Measurements from ENCODE around the gene SPATA18. TPM values are rescaled to one million over a fixed set of nuclear protein-coding genes. Genes with fewer than 3 reads are reported as not detected.

Gene SPATA18, protein sequence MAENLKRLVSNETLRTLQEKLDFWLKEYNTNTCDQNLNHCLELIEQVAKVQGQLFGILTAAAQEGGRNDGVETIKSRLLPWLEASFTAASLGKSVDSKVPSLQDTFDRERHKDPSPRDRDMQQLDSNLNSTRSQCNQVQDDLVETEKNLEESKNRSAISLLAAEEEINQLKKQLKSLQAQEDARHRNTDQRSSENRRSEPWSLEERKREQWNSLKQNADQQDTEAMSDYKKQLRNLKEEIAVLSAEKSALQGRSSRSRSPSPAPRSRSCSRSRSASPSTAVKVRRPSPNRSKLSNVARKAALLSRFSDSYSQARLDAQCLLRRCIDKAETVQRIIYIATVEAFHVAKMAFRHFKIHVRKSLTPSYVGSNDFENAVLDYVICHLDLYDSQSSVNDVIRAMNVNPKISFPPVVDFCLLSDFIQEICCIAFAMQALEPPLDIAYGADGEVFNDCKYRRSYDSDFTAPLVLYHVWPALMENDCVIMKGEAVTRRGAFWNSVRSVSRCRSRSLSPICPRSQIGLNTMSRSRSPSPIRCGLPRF
- 2.3 TPM for total RNA-seq
- long read RNA-seq, partial matches to known transcripts = 1 of 3 reads
- long read RNA-seq, other reads (novel, unspliced or antisense) = 1 of 3 reads

DNA sequence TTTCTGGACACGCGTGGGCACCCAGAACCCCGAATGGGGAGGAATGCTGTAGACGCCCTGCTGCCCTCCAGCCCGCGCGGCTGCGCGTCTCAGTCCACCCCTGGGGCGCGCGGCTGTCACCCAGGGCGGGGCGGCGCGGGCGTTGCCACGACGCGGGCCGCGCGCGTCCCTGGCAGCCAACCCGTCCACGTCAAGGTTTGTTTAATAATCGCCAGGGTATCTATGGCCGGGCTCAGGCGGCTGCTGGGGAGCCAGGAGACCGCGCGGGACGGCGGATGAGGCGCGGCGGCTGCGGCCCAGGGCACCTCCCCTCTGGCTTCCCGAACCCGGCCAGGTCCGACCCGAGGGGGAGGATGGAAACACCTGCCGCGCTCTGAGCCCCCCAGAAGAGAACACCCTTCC is at the start of gene SPATA18:
Gene SPATA18, plus strand, starts transcription at position 92 of the 402 bp plus-strand sequence. CDS start 401 bp downstream, outside the sequence.
- intact Hi-C loops (cut with DNase I) = no loop called here

DNA sequence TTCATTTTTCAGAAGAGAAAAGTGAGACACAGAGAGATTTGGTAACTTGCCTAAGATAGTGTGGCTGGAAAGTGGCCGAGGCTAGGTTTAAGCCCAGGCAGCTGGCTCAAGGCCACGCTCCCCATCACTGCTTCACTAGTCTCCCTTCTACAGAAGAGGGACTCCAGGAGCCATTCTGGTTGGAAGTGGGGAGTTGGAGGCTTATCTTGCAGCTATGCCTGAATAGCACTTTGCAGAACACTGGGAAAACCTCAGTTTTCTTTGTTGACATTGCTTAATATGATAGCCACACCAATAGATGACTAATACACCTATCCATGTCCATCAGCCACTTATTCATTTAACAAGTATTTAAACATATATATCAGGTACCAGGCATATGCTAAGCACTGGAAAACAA is 49.5 kb upstream of the SPATA18 start:
- intact Hi-C loops (cut with DNase I) = no loop called here
- DNase-seq (ENCODE audit: low spot score) = no peak

More for the DNA sequence above, at the start of gene SPATA18:
- DNase-seq (ENCODE audit: low spot score) = no peak

DNA sequence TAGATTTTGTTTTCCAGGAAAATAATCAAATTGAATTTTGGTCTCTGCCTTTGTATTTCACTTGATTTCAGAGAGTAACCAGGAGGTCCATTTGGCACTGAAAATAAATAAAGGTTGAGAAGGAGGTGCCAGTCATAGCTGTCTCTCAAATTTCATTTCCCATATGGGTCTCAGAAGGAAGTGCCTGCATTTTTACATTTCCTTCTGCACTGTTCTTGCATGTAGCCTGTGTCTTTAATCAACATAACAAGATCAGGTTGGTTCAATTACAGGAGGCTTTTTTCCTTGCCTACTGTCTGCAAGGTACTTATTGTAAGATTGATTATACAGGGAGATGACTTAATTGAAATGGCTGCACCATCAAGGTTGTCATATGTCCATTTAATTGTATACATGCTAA is 46.7 kb upstream of the SPATA18 start:
- intact Hi-C loops (cut with DNase I) = no loop called here
- DNase-seq (ENCODE audit: low spot score) = no peak

DNA sequence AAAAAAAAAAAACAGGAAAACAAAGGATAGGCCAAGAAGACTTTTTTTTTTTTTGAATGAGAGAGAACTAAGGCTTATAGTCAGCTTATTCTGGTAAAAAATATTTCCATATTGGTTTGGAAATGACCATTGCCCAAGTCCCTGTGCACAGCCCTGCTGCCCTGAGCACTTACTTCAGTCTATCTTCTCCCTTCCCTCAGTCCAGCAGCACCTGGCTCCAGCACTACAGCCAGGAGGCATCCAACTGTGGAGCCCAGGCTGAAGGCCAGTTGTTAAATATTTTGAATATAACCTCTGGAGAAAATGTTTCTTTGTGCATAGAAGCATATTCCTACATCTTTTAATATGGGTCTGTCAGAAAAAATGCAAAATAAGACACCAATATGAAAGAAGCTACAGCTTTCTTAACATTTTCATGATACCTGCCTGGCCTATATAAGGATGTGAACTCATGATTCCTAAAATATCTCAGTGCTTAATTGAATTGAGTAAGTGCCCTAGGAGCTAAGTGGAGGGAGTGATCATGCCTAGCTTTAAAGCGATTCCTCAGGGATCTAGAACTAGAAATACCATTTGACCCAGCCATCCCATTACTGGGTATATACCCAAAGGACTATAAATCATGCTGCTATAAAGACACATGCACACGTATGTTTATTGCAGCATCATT is 45.4 kb upstream of the SPATA18 start:
- intact Hi-C loops (cut with DNase I) = no loop called here
- no peak for DNase-seq (ENCODE audit: low spot score)

DNA sequence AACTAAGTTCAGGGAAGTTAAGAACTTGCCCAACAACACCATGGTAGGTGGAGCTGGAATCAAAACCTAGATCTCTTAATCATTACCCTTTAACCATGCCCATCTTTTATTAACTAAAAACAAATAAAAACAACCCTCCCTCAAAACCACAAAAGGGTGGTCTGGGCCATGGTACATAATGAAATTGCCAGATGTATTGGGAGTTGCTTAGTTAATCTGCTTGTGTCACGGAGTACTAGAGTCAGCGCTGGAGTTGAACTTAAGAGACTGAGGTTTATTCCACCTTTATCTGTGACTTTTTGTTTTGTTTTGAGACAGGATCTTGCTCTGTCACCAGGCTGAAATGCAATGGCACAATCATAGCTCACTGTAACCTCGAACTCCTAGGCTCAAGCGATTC is 44.2 kb upstream of the SPATA18 start:
- intact Hi-C loops (cut with DNase I) = no loop called here
- DNase-seq (ENCODE audit: low spot score) = no peak

DNA sequence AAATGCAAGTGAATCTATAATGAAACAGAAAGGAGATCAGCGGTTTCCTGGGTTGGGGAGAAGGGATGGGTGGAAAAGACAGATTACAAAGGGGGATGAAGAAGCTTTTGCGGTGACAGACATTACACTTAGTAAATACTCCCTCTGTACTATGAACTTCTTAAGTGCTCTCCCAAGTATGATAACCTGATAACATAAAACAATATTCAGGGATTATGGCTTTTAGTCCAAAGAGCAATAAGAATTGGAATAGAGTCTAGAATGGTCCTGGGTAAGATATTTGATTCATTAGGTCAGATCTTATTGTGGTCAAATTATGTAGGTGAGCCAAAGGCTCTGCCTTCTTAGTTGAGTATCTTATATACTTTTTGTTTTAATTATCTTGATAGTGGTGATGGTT is 40.1 kb upstream of the SPATA18 start:
- no peak for DNase-seq (ENCODE audit: low spot score)
- intact Hi-C loops (cut with DNase I) = no loop called here

DNA sequence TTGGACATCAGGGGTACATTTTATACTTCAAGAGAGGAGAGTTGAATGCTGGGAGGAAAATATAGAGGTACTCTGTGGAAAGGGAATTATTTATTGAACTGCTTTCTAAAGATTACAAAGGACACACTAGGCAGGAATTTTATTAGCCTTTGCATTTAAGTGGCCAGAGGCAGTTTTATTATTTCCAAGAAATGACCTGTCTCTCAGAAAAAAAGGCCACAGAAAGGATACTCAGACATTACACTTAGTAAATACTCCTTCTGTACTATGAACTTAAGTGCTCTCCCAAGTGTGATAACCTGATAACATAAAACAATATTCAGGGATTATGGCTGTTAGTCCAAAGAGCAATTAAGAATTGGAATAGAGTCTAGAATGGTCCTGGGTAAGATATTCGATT is 38.5 kb upstream of the SPATA18 start:
- intact Hi-C loops (cut with DNase I) = no loop called here
- no peak for DNase-seq (ENCODE audit: low spot score)

DNA sequence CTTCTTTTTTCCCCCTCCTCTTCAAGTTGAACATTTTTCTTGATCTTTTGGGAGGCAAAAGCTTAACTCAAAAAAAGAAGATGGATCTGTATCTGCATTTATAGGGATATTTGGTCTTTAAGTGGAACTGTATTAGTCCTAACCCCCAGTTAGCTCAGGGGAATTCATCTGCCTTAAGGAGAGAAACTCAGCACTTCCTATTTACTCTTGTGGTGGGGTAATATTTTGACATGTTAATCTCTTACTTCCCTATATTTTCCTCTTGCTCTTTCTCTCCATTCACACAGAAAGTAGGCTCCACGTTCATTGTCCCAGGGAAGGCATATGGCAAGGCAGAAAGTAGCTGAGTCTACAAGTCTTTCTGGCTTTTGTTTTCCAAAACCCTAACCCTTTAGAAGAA is 36.2 kb upstream of the SPATA18 start:
- intact Hi-C loops (cut with DNase I) = no loop called here
- DNase-seq (ENCODE audit: low spot score) = no peak

DNA sequence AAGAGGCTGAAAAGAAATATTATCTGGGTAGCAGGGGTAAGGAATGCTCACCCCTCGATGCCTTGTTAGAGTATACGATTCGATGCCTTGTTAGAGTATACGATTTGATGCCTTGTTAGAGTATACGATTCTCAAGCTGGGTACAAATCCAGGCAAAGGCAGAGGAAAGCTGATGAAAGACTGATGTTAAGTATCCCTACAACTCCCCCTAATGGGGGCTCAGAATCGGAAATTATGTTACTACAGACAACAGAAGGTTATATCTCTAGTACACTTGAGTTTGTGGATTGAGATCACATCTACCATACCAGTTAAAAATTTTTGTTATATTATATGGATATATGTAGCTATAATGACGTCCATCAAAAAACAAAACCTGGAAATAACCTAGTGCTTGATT is 35.7 kb upstream of the SPATA18 start:
- intact Hi-C loops (cut with DNase I) = no loop called here
- DNase-seq (ENCODE audit: low spot score) = no peak

DNA sequence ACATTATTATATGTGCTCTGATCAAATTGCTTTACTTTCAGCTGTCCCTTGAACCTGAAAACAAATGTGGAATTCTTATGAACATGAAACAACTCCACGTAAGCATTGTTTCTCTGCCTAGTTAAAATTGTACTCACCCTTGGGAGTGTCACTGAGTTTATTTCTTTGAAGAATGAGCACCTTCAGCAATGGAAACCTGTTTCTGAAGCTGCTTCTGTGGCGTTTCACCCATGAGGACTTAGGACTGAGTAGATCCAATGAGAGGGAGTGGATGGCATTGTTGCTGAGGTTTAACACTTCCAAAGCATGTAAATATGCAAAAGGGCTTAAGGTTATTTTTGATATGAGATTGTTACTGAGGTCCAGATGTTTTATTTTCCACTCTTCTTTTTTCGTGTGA is 34.1 kb upstream of the SPATA18 start:
- DNase-seq (ENCODE audit: low spot score) = no peak
- intact Hi-C loops (cut with DNase I) = no loop called here

DNA sequence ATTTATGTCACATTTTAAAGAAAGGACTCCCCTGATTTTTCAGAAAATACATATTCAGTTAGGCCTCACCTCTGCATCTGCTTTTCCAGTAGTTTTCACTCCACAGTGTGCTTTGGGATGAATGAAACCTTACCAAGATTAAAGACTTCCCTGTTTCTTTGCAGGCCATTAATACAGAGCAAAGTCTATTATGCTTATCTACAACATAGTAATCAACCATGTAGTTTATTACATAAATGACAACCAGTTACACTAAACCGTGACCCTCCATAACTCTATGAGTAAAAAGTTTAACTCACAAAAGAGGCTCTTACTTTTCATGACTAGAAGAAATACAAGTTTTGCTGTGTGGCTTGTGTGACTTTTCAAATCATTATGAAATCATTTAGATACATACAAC is 33.3 kb upstream of the SPATA18 start:
- DNase-seq (ENCODE audit: low spot score) = no peak
- intact Hi-C loops (cut with DNase I) = no loop called here

DNA sequence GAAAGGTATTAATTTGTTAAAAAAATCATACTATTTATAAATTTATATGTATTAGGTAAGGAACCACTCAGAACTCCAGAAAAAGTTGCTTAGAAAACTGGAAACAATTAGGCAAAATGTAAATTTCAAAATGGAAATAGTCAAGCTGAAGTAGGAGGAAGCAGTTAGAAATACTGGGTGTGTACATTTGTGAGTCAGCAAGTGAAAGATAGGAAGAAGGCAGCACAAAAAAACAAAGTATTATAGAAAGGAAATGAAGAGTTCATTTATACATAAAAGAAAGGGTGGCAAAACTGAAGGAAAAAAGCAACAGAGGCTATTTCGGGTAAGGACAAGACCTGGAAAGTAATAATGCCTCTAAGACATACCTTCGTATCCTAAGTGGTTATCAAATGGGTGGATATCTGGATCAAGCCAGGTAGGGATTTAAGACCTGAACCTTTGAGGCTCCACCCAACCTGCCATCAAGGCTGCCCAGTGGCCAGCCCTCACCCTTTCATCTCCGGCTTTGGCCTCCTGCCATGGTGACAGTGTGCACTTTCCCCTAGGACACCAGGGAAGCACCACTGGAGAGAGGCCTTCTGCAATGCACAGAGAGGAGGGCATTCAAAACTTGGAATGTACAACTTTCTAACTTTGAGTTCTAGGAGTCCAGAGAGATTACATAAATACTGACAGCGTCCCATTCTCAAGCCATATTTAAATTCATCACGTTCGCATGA is 31.0 kb upstream of the SPATA18 start, which contains the start of gene LRRC66:
Gene LRRC66, minus strand, starts transcription at position 428 of the 722 bp plus-strand sequence. CDS start 2,750 bp downstream, outside the sequence.
- intact Hi-C loops (cut with DNase I) = loop anchor here (10.0 kb wide), 1 partner anchor 125 kb away; no protein-coding TSS in a partner anchor
- DNase-seq (ENCODE audit: low spot score) = no peak

DNA sequence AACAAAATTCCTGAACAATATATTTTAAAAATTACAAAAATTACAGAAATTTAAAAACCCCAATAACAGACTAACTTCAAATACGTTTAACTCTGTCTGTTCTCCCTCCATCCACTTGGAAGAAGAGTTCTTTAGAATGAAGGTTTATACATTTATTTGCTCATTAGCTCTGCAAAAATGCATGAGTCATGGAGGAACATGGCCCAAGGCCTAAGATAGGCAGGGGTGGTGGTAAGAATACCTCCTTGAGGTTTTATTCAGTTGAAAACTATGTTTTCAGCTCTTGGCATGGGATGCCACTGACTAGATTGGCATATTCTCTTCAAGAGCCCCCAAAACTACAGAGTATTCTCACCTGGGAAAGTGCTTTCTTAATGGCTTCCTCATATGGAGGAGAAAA is 22.1 kb upstream of the SPATA18 start:
- no peak for DNase-seq (ENCODE audit: low spot score)
- intact Hi-C loops (cut with DNase I) = loop anchor here (10.0 kb wide), 1 partner anchor 134 kb away; no protein-coding TSS in a partner anchor

DNA sequence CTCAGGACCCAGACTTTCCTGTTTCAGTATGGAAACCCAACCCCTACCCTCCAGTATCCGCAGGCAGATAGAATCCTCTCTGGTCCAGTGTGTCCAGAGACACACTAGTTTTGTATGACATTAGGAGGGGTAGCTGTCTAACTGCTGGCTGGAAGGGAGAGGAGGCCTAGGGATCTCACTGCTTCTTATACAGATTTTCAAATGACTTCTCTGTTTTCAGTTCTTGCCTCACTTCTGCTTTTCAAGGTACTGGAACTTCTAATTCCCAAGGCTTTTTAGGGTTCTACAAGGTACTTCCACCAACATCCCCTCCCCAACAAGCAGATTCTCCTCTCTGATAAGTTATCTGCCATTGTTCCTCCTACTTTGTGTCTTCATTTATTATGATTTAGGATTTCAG is 19.1 kb upstream of the SPATA18 start:
- DNase-seq (ENCODE audit: low spot score) = no peak
- intact Hi-C loops (cut with DNase I) = no loop called here

DNA sequence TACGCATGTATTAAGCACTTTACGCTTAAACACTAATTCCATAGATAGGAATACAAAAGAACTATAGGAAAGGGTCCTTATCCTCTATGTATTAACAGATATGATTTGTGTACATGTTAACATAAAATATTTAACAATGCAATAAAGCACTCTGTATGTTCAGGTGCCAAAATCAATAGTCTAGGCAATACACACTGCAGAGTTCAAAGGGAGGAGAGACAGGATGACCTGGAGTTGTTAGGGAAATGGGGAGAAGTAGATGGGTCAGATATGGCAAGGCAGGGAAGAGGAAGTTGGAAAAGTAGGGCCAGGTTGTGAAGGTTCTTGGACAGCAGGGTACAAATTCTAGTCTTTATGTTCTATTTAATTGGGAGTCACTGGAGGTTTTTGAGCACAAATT is 15.9 kb upstream of the SPATA18 start:
- DNase-seq (ENCODE audit: low spot score) = no peak
- intact Hi-C loops (cut with DNase I) = loop anchor here (5.0 kb wide), 1 partner anchor 193 kb away; the partner anchor contains the start of gene DCUN1D4

DNA sequence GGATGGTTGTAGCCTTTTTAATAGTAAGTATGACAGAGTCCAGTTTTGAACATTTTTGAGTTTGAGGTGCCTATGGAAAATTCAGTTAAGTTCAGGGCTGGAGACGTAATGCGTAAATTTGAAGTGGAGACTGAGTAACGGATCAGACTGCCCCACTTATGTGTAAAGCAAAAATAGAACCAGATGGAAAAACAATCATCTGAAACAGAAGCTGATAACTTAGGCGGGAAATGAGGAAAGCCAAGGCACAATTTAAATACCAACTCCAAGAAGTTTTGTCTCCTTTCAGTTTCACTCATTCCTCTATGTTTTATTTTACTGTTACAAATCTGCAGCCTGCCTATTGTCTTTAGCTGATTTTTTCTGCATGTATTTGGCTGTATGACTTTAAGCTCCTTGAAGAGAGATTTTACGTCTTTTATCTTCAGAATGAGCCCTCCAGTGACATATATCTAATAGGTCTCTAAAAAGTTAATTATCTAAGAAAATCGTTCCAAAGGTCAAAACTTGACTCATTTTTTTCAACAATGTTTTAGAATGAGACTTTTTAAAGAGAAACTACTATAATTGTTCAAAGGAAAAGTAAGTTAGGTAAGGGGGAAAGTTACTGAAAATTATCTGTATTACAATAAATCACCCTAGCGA is 14.1 kb upstream of the SPATA18 start:
- intact Hi-C loops (cut with DNase I) = loop anchor here (5.0 kb wide), 1 partner anchor 195 kb away; the partner anchor contains the start of gene DCUN1D4
- DNase-seq (ENCODE audit: low spot score) = no peak

DNA sequence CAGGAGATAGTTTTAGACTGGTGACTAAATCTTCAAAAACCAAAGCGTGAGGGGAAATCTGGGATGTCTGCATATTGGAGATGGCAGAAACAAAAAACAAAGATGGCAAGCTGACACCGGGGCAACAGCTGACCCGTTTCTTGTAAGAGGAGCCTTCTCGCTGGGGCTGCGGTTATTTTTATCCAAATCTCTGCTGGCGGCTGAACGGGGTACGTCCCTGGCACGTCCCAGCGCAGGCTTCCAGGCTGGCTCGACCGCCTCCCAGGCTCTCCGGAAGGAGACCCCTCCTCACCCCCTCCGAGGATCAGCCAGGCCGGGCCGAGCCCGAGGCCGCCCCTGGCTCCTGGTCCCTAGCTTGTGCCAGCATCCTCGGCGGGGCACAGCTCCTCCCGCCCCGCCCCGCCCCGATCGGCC is 13.4 kb upstream of the SPATA18 start:
- intact Hi-C loops (cut with DNase I) = loop anchor here (5.0 kb wide), 1 partner anchor 195 kb away; the partner anchor contains the start of gene DCUN1D4
- no peak for DNase-seq (ENCODE audit: low spot score)

DNA sequence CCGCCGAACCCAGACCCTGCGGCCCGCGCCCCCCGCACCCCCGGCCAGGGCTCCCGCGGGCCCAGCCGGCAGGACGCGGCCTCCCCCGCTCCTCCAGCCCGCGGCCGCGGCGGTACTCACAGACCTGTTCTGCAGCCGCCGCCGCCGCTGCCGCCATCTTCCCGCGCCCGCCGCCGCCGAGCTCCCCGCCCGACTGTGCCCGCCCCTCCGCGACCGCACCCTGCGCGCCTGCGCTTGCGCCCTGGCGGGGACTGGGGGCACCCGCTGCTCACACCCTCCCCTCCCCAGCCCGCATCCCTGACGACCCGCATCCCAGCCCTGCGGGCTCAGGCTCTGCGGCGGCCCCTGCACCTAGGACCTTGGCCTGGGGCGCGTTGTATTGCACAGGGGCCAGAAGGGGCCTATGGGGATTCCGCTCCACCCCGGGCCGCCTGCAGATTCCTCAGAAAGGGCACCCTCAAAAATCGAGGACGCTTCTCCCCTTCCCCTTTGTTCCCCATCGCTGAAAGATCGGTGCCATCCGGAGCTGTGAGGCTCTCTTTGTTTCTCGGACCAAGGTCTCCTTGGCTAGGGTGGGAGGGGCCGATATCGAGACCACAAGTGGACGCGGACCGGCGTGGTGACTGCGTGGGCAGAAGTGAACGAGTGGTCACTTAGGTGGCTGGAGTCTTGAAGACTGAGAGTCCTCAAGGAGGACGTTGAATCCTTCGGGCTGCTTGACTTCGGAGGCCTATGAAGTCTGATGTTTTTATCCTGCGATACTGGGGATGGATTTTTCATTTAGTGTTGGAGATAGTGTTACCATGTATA is 12.8 kb upstream of the SPATA18 start, which contains the start of gene SGCB:
Gene SGCB, minus strand, starts transcription at position 197 of the 810 bp plus-strand sequence. Its CDS starts 40 bp downstream, at position 157.
- peak; percentile 87 for DNase-seq (ENCODE audit: low spot score)
- intact Hi-C loops (cut with DNase I) = loop anchor here (5.0 kb wide), 1 partner anchor 196 kb away; the partner anchor contains the start of gene DCUN1D4
